Measurements from ENCODE around the gene SPRING1.

DNA sequence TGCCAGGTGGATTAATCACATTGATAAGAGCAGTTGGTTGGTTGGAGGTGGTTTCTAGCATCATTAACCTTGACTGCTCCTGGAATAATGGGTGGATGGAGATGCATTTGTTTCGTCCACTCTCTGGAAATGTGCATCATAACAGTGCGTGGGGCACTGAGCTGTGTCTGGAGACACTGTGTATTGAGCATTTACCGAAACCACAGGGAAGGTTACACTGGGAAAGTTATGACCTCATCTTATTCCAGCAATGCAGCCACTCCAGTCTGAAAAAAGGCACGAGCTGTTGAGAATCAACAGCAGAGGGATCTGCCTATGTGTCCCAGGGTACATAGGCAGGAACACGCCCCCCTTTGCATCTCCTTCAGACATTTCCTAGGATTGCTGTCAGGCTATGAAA is 27.4 kb upstream of the SPRING1 start:
- TF ChIP-seq POLR2A (IDR thresholded peaks at IDR 0.05; ENCODE audit: low read depth) (no peak), CTCF (IDR thresholded peaks at IDR 0.05) (no peak), POLR2AphosphoS5 (IDR thresholded peaks at IDR 0.05) (no peak)

Data from esophagus muscularis mucosa (tissue), 3 donors.